Kidney tubule cell (primary cell): ENCODE data around the gene C10orf90.

ENCODE experiments used
- DNase-seq: peaks from one replicate; pipeline ENCODE4 v3.0.0-alpha.2; 2018; ENCODE audit warnings: low spot score

Gene C10orf90

DNA sequence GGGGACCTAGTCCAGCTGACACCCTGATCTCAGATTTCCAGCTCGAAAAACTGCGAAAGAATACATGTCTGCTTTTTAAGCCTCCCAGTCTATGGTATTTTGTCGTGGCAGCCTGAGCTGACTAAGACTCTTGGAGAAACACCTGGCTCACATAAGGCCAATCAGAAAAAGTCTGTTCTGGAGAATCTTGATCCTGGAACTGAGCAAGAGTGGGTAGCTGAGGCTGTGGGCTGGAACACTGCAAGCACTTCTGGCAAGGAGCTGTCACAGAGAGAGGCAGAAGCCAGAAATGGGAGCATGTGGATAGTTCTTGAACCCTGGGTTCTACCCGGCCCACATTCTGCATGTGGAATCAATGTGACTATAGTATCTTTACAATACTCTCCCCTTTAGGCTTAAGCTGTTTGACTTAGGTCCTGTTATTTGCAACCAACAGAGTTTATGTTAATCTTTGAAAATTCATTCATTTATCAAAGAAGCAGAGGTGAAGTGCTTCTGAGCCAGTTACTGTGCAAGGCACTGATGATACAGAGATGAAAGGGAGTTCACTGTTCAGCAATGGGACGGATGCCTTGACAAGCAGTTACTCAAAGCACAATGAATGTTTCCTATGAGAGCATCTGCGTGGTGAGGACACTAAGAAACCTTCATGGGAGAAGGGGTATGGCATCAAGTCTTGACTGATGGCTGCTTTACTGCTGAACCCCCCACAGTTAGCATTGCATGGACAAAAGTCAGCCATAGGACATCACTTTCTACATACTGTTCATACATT is 4.4 kb upstream of the C10orf90 start:
- no peak for DNase-seq

- no peak for DNase-seq
These were observed 3.1 kb upstream of the C10orf90 start for GRCh38 chr10:126673565-126673964.

GRCh38 chr10:126671402-126671975 is 996 bp upstream of the C10orf90 start:
- DNase-seq: no peak

GRCh38 chr10:126670895-126671261 is 385 bp upstream of the C10orf90 start:
- no peak for DNase-seq

DNA sequence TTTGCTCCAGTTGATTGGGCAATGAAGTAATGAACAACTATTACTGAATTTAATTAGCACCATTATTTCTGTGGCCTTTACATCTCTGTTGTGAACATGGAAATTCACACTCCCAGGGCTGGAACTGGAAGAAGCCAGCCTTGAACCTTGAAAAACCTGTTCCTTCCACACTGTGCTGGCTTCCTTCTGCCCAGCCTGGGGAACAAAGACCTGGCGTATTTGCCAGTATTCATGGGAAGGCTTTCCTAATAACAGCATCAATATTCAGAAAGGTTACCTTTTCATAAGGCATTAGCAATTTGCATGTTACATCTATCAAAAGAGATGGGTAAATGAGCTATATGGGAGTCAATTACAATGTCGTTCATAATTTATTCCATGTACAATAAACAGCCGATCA is 1.3 kb downstream of the C10orf90 start:
- no peak for DNase-seq

DNA sequence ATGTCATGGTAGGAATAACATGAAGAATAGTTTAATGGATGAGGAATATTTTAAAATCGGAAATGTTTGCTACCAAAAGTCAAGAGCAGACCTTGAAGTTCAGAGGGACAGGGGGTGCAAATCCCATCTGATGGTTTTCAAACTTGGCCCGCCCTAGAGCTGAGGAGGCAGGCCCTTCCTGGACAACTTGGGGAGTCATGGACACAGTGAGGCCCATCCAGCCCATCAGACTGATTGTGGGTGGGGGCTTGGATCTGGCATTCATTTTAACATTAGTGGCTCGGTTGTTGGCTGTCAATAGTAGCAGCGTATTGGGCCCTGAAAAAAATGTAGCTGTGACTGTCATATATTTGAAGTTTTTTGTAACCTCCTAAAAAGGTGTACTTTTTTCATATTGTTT is 2.0 kb downstream of the C10orf90 start:
- DNase-seq: no peak

DNA sequence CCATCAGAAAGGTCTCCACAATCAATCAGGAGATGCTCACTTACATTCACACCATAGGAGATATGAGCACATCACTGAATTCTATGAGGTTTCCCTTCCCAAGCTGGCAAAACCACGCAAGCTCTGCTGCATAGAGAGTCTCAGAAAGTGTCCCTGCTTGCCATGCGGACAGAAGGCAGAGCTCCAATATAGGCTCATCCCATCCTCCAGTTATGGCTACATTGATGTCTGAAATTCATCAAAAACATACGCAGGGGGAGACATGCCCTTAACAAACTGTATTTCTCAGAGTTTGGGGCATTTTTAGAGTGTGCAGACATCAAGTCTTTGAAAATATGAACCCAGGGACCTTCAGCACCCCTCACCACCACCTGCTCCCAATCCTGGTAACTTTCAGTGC is 2.9 kb downstream of the C10orf90 start:
- DNase-seq: no peak

DNA sequence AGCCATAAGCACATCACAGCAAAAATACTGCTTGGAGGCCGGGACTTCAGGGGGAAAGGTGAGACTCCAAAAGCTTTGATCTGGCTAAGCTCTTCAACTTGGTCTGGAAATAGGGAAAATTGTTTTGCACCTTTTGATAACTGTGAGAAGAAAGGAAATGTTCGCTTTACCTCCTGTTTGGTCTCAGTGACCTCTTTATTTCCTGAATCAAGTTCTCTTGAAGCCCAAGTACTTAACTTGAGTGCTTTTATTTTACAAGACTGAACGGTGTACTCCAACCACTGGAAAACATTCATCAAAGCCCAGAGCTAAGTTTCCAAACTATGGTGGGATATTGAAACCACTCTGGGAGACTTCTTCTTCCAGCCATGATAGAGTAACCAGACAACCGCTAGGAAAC is 5.3 kb downstream of the C10orf90 start:
- DNase-seq: no peak

- no peak for DNase-seq
These were observed 6.6 kb downstream of the C10orf90 start for GRCh38 chr10:126663880-126664279.

DNA sequence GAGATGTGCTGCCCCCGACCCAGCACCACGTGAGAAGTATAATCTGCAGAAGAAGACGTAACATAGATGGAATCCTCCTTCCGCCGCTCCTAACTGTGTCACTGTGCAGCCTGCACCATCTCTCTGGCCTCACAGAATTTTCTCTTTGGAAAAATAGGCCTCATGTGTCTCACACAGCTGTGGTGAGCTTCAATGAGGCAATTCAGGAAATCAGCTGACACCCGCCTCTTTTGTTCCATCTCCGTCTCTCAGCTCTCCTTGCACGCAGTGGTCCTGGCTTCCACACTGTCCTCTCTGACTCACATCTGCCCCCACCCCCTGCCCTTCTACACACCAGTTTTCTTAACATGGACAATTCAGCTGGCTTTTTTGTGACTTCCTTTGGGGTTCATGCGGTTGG is 7.2 kb downstream of the C10orf90 start:
- DNase-seq: no peak

- peak; percentile 30 for DNase-seq
These were observed 8.5 kb downstream of the C10orf90 start for GRCh38 chr10:126661841-126662515.

GRCh38 chr10:126661356-126661755 is 9.1 kb downstream of the C10orf90 start:
- DNase-seq: no peak

DNA sequence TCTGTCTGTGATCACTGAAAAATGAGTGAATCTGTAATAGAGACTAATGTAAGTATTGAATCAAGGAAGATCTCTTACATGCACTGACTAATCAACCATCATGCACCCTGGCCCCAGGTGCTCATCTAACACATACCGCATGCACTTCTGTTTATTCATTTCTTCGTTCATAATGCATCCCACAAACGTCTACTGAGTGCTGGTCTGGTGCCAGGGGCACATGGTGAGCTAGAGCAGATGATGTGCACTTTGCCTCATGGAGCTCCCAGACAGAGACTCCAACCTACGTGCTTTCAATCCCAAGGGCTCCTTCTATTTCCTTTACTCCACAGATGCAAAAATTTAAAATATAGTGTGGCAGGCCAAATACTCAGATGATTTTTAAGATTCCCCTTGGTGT is 10.7 kb downstream of the C10orf90 start:
- DNase-seq: no peak

DNA sequence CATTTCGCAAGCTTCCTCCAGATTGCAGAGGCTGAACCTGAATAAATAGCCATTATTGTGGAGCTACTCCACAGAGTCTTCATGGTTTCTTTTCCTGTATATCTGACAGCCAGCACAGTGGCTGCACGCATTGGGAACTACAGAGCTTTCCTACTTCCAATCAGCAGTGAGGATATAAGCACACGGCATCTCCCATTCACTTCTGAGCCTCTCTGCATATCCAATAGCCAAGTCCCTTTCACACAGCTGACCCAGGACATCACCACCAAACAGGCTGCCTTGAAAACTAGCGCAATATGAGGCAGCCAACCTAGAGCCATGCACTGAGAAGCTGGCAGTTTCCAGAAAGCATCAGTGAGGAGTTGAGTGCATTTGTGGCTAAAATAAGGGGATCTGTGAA is 11.6 kb downstream of the C10orf90 start:
- DNase-seq: no peak

DNA sequence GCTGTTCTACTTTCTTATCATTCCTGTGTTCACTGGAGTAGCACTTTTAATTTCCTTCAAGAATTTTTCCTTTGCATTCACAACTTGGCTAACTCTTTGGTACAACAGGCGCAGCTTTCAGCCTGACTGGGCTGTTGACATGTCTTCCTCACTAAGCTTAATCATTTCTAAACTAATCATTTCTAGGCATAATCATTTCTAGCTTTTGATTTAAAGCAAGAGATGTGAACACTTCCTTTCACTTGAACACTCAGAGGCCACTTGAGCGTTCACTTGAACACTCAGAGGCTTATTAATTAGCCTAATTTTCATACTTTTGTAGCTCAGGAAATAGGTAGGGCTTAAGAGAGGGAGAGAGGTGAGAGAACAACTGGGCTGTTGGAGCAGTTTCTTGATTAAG is 15.9 kb downstream of the C10orf90 start:
- DNase-seq: peak; percentile 24

DNA sequence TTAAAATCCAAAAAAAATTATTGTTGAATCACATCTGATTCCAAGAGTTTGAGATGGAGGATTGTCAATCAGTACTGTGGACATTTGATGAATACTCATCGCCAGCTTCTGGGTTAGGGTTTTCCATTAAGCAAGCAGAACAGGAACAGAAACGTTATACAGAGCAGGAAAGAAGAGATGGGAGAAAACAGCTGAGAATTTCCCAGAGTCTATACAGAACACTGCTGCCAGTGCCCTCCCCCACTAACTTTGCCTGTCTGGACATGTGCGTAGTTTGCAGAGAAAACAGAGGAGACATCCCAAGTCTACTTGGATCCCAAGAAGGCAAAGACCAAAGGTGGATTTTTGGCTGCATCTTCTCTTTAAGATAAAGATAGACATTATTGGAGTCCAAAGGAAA is 19.0 kb downstream of the C10orf90 start:
- no peak for DNase-seq

DNA sequence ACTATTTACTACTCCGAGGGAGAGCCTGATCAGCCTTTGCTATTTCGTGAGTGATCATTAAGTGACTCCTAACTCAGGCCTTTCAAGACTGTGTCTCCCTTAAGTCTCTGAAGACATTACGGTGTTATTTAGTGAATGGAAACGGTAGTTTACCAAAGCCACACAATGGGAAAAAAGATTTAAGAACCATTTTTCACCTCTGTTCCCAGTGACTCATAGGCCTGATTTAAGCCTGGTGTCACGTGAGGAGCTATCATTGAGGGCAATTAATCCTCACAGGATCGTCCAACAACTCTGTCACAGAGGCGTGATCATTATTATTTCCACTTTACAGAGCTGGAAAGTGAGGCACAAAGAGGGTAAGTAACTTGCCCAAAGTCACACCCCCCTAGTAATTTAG is 20.3 kb downstream of the C10orf90 start:
- DNase-seq: no peak

DNA sequence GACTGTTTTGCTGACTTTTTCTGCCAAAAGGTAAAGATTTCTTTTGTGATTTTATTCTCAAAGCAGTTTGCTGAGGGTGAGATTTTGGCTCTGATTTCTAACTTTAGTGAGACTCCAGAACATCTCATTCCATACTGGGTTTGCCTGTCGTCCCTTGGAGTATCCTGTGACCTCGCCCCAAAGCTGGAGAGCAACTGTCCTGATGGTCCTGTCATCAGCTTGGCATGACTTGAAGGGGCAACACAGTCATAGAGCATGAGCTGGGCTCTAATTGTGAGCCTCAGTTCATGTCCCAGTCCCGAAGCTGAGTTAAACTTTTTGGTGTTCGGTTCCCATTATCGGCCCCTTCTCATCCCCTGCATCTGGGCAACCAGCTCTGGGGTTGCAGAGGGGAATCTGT is 23.4 kb downstream of the C10orf90 start:
- DNase-seq: no peak

DNA sequence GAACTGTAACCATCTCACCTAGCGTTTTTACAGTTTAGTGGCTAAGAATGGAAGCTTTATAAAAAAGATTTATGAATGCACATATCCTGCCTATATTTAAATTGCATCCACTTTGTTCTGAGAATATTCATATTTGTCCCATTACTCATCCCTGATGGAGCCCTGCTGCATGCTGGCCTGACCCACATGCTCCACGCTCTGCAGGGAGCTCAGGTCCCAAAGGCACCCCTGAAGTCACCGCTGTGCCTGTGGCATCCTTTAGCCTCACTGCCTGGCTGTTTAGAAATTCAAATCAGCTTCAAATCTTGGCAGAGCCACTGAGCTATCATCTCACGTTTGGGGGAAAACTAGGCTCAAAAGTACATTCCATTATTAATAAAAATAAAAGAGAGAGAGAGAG is 24.4 kb downstream of the C10orf90 start:
- no peak for DNase-seq

DNA sequence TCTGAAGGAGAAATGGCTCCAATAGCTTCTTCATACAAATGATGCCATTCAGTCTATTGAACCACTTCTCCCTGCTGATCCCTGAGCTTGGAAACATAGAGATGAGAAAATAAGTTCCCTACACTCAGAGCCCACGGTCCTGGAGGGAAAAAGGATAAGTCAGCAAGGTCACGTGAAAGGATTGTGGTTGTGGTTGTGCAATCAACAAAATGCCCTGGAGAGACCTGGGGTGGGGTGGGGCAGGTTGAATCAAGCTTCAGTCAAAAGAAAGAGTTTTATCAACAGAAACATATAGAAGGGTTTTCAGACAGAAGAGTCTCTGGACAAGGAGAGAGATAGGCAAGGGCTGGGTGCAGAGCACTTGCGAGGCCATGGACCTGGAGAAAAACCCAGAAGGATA is 30.1 kb downstream of the C10orf90 start:
- no peak for DNase-seq

DNA sequence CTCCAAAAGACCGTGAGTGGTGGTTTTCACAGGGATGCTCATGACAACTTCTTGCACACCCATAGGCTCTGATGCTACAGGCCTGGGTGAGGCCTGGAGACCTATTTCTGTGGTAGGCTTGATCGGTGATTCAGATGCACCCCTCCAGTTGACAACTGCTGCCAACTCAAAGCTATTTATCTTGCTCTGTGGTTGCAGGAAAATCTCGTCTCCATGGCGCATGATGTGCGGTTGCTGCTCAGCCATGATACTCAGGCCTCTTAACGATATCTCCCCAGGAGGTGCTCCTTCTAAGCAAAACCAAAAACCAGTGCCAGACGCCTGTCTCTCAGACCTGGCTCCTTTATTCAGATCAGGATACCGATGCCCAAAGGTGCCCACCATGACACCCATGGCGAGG is 31.4 kb downstream of the C10orf90 start:
- DNase-seq: no peak

DNA sequence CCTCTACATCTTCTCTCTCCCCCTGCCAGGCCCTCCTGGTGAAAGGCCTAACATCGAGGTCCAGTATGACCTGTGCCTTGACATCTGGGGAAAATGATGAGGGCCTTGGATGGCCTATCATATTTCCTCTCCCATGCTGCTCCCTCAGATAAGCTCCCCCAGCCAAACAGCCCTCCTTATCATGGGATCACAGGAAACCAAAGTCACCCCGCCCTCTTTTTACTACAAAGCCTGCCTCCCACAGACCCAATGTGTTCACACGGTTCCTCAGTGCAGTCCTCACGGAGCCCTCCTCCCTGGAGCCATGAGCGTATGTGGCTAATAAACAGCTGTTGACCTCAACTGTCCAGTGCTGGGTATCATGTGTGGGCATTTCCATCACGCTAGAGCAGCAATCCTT is 32.0 kb downstream of the C10orf90 start:
- no peak for DNase-seq

DNA sequence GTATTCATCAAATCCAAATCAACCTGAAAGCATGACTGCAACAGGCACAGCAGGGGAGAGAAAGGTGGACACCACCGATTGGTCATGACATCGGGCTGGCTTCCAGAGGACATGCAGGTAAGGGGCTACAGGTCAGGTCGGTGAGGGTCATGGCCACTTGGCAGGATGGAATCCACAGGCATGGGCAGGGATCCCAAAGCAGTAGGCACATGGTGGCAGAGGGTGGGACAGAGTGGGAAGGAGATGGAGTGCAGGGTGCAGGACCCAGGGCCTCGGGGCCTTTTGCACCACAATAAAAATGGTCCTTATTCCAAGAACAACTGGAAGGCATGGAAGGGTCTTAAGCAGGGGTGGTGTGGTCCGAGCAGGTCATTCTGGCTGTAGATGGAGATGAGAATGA is 33.0 kb downstream of the C10orf90 start:
- DNase-seq: no peak

DNA sequence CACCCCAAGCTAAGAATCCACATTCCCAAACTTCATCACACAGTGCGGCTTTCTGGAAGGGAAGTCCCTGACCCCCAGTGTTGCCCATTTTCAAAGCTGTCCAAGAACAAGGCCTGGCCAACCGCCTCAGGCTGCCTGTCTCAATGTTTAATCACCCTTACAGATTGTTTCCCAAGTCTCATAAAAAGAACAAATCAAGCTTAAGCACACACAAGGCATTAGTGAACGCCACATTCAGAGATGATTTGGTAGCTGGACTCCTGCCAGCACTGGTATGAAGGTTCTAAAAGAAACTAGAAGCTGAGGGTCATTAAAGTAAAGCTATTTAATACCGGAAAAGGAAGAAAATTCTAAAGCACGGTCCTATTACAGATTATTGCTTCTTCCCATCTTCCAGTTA is 35.6 kb downstream of the C10orf90 start:
- peak; percentile 72 for DNase-seq
